CD4-positive, alpha-beta T cell (primary cell): ENCODE results near the gene APP. TPM values are rescaled to one million over a fixed set of nuclear protein-coding genes. Genes with fewer than 3 reads are reported as not detected.

Experiments used
- ATAC-seq: fragments of 200-7000 bp; cut with Tn5 transposase; one replicate; pipeline ENCODE4 v1.10.0; 2022; ENCODE audit warnings: mild to moderate bottlenecking; ENCODE audit not compliant: poor library complexity
- CTCF ChIA-PET: fragments of 350-600 bp; sonication (Branson Sonifier 250); formaldehyde crosslinking; loops from one replicate; lab custom pipeline; 2021; ENCODE audit warnings: antibody characterized with exemption, inconsistent platforms; lab: Charles Lee
- POLR2A ChIA-PET: fragments of 350-600 bp; sonication (Branson Sonifier 250); formaldehyde crosslinking; loops from one replicate; lab custom pipeline; 2021; ENCODE audit warnings: antibody characterized with exemption, inconsistent platforms; lab: Charles Lee
- DNase-seq, 14 experiments: peaks; one replicate each; pipeline ENCODE4 v3.0.0-alpha.2; 2013 to 2020; ENCODE audit warnings: mixed read lengths in 2 of 14
- H3K27ac ChIP-seq, 2 donors: one replicate each; pipeline versions ENCODE4 v1.5.1 to v1.7.0; 2013; ENCODE audit warnings: low read length in 2 of 2, low read depth in 1 of 2, mild to moderate bottlenecking in 1 of 2
- H3K27me3 ChIP-seq, 2 experiments: 1 replicate in 1 of 2; 2 replicates in 1 of 2; pipeline versions ENCODE4 v1.6.1 to v1.7.0; 2013; ENCODE audit warnings: low read length in 2 of 2, control low read depth in 1 of 2, mild to moderate bottlenecking in 1 of 2, moderate library complexity in 1 of 2; ENCODE audit not compliant: insufficient read depth in 2 of 2, control insufficient read depth in 1 of 2
- H3K36me3 ChIP-seq: one replicate; pipeline ENCODE4 v1.6.1; 2013; ENCODE audit warnings: low read length, control low read depth; ENCODE audit not compliant: insufficient read depth
- H3K4me1 ChIP-seq: one replicate; pipeline ENCODE4 v1.6.1; 2013; ENCODE audit warnings: low read length, control low read depth; ENCODE audit not compliant: insufficient read depth
- H3K4me3 ChIP-seq: one replicate; pipeline ENCODE4 v1.5.1; 2013; ENCODE audit warnings: mild to moderate bottlenecking, low read length, moderate library complexity
- H3K9me3 ChIP-seq, 2 experiments: 1 replicate in 1 of 2; 2 replicates in 1 of 2; pipeline versions ENCODE4 v1.6.1 to v1.7.0; 2013; ENCODE audit warnings: low read length in 2 of 2, mild to moderate bottlenecking in 2 of 2, control low read depth in 1 of 2, moderate library complexity in 1 of 2; ENCODE audit not compliant: control insufficient read depth in 1 of 2, insufficient read depth in 1 of 2
- H3K27ac Mint-ChIP-seq: one replicate; pipeline ENCODE4 v1.8.0; 2020; ENCODE audit warnings: mixed read lengths
- H3K27me3 Mint-ChIP-seq: one replicate; pipeline ENCODE4 v1.8.0; 2021; ENCODE audit warnings: mixed read lengths
- H3K36me3 Mint-ChIP-seq: one replicate; pipeline ENCODE4 v1.8.0; 2021; ENCODE audit warnings: low read depth, mixed read lengths
- H3K4me1 Mint-ChIP-seq: one replicate; pipeline ENCODE4 v1.8.0; 2021; ENCODE audit warnings: low read depth, mixed read lengths
- H3K4me3 Mint-ChIP-seq: one replicate; pipeline ENCODE4 v1.8.0; 2020; ENCODE audit warnings: mild to moderate bottlenecking, mixed read lengths
- H3K9me3 Mint-ChIP-seq: one replicate; pipeline ENCODE4 v1.8.0; 2020; ENCODE audit warnings: mixed read lengths
- intact Hi-C, 2 experiments: fragments of 100-400 bp; cut with DNase I in 1 of 2; cut with micrococcal nuclease in 1 of 2; formaldehyde crosslinking; loops; one replicate each; pipeline versions ENCODE4 v1.15.1 to v1.9.0; 2023 to 2025; cut with DNase I, micrococcal nuclease
- total RNA-seq, 174 experiments: library from RNA in 2 of 174; stranded (reverse) in 2 of 174; gene quantifications; one replicate each; pipeline ENCODE4 v1.2.3 and lab custom pipeline; 2021 to 2026
- TF ChIP-seq, protein P1 (sequence below): fragments of 200-600 bp; IDR thresholded peaks from one replicate; pipeline ENCODE4 v1.8.0; 2022; ENCODE audit warnings: antibody characterized with exemption, mild to moderate bottlenecking

APP gene
- total RNA-seq, 2 experiments from 2014 or later, result 43.6 to 44.4 TPM

- intact Hi-C loops, result no loop called here
Observed at GRCh38 chr21:25953196-25953595, 217.4 kb downstream of the APP start.

GRCh38 chr21:25952306-25952705 is 218.3 kb downstream of the APP start:
- no peak overlapping the region for H3K4me3 ChIP-seq
- ChIA-PET POLR2A (no interaction called here), CTCF (no interaction called here)
- H3K9me3 ChIP-seq, result no peaks in the 10 kb centered on the region
- H3K27ac ChIP-seq, result no peak overlapping the region
- H3K36me3 Mint-ChIP-seq, result peaks cover 60% of the 10 kb centered on the region
- H3K36me3 ChIP-seq, result peaks cover 10% of the 10 kb centered on the region
- no peaks in the 10 kb centered on the region for H3K27me3 ChIP-seq
- no peaks in the 10 kb centered on the region for H3K4me1 Mint-ChIP-seq
- H3K27me3 Mint-ChIP-seq, result no peaks in the 10 kb centered on the region
- H3K9me3 Mint-ChIP-seq, result no peaks in the 10 kb centered on the region
- TF ChIP-seq, protein P1, sequence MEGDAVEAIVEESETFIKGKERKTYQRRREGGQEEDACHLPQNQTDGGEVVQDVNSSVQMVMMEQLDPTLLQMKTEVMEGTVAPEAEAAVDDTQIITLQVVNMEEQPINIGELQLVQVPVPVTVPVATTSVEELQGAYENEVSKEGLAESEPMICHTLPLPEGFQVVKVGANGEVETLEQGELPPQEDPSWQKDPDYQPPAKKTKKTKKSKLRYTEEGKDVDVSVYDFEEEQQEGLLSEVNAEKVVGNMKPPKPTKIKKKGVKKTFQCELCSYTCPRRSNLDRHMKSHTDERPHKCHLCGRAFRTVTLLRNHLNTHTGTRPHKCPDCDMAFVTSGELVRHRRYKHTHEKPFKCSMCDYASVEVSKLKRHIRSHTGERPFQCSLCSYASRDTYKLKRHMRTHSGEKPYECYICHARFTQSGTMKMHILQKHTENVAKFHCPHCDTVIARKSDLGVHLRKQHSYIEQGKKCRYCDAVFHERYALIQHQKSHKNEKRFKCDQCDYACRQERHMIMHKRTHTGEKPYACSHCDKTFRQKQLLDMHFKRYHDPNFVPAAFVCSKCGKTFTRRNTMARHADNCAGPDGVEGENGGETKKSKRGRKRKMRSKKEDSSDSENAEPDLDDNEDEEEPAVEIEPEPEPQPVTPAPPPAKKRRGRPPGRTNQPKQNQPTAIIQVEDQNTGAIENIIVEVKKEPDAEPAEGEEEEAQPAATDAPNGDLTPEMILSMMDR, result no peak
- no peaks in the 10 kb centered on the region for H3K4me1 ChIP-seq
- ATAC-seq (no peak), DNase-seq (no peak)
- intact Hi-C loops, result no loop called here
- no peak overlapping the region for H3K27ac Mint-ChIP-seq
- H3K4me3 Mint-ChIP-seq, result no peak overlapping the region

More at GRCh38 chr21:25953196-25953595, 217.4 kb downstream of the APP start:
- Mint-ChIP-seq H3K4me1 (no peaks in the 10 kb centered on the region), H3K9me3 (no peaks in the 10 kb centered on the region), H3K4me3 (no peak overlapping the region), H3K27ac (no peak overlapping the region), H3K27me3 (no peaks in the 10 kb centered on the region), H3K36me3 (peaks cover 55% of the 10 kb centered on the region)
- no peaks in the 10 kb centered on the region for H3K9me3 ChIP-seq
- H3K27ac ChIP-seq, result no peak overlapping the region
- H3K27me3 ChIP-seq, result no peaks in the 10 kb centered on the region
- POLR2A ChIA-PET, result no interaction called here
- TF ChIP-seq, protein P1, result no peak
- no peak overlapping the region for H3K4me3 ChIP-seq
- ATAC-seq (no peak), DNase-seq (no peak)
- H3K36me3 ChIP-seq, result peaks cover 10% of the 10 kb centered on the region
- H3K4me1 ChIP-seq, result no peaks in the 10 kb centered on the region
- CTCF ChIA-PET, result no interaction called here

DNA sequence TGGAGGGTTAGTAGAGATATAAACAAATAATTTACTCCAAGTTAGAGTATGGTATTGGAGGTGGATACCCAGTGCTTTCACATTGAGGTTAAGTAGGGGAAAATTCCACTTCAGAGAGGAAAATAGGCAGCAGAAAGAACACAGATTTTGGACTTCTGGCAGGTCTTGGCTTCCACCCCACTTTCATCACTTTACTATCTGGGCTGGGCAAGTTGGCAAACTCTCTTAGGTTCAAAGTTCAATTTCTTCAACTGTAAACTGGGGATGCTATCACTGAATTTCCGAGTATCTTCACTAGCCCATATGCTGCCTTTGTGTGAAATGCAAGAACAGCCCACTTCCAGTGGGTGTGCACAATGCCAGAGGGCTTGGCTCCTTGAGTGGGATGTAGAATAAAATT is 220.9 kb downstream of the APP start:
- H3K4me1 Mint-ChIP-seq, result no peaks in the 10 kb centered on the region
- TF ChIP-seq, protein P1, result no peak
- H3K9me3 Mint-ChIP-seq, result no peaks in the 10 kb centered on the region
- intact Hi-C loops, result no loop called here
- H3K4me3 Mint-ChIP-seq, result no peak overlapping the region
- H3K27me3 Mint-ChIP-seq, result no peaks in the 10 kb centered on the region
- H3K27ac Mint-ChIP-seq, result no peak overlapping the region
- Histone ChIP-seq H3K27me3 (no peaks in the 10 kb centered on the region), H3K9me3 (peaks cover 0 to 4% of the 10 kb centered on the region in 2 experiments), H3K4me3 (no peak overlapping the region), H3K4me1 (no peaks in the 10 kb centered on the region), H3K27ac (no peak overlapping the region), H3K36me3 (peaks cover 10% of the 10 kb centered on the region)
- CTCF ChIA-PET, result no interaction called here
- no peak for ATAC-seq
- POLR2A ChIA-PET, result no interaction called here
- peaks cover 64% of the 10 kb centered on the region for H3K36me3 Mint-ChIP-seq
- DNase-seq, result no peak
